Measurements from ENCODE around the gene NEDD1.

DNA sequence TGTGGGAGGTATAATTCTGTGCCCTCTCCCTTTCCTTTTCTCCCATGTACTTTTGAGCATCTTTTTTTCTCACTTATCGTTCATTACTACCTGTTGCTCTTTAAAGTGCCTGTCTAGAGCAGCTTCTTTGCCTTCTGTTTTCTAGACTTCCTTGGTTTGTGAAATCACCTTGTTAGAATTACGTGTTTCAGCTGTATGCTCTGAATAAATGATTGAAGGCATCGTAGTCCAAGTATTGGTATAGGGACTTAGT, 1.3 kb downstream of the NEDD1 start:
- TF ChIP-seq CTCF (conservative IDR thresholded peaks at IDR 0.05; ENCODE audit: low read length) (no peak), EZH2phosphoT487 (IDR thresholded peaks at IDR 0.05; ENCODE audit: borderline replicate concordance) (no peak)

Data from Loucy (cell line).